Suppressor macrophage (primary cell): ENCODE results near the gene LEKR1.
"Not testable (repeated sequence)": the region's sequence is repeated elsewhere in the genome, so short reads cannot be mapped to it uniquely, and the experiment has no call there.

Source experiments
- DNase-seq, 4 experiments: peaks; one replicate each; pipeline ENCODE4 v3.0.0-alpha.2; 2020 to 2022

The LEKR1 gene

DNA sequence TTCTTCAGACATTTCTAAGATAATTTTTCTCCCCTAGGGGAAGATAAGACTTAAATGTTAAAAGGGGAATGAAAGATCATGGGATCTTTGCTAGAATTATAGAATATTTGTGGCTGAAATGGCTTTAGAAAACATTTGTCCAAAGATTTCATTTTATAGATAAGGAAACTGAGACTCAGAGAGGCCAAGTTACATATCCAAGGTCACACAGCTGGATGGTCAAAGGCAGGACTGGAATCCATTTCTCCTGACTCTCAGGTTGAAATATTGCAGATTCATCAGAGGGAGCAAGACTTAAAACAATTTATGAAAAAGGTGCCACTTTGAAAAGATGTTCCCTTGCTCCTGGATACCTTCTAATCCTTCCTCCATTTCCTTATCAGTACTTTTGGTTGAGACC lies 19.5 kb upstream of the LEKR1 start:
- no peak for DNase-seq

DNA sequence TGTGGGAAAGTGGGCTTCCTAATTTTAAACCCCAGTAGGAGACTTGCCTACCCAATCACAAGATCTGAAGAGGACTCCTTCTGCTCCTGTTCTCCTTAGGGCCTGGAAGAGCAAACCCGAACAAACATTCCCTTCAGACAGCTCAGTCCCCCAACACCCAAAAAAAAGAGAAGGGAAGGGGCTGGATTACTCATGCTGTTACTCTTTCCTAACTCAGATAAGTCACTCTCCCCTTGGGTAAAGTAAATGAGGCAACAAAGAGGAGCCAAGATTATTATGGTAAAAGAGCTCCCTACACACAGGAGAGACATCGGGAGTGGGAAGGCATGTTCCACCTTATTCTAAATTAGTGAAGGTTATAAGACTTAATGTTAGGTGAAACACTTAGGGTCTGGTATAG lies 18.1 kb upstream of the LEKR1 start:
- DNase-seq, result peak in 1 of 4 experiments; percentile 18

DNA sequence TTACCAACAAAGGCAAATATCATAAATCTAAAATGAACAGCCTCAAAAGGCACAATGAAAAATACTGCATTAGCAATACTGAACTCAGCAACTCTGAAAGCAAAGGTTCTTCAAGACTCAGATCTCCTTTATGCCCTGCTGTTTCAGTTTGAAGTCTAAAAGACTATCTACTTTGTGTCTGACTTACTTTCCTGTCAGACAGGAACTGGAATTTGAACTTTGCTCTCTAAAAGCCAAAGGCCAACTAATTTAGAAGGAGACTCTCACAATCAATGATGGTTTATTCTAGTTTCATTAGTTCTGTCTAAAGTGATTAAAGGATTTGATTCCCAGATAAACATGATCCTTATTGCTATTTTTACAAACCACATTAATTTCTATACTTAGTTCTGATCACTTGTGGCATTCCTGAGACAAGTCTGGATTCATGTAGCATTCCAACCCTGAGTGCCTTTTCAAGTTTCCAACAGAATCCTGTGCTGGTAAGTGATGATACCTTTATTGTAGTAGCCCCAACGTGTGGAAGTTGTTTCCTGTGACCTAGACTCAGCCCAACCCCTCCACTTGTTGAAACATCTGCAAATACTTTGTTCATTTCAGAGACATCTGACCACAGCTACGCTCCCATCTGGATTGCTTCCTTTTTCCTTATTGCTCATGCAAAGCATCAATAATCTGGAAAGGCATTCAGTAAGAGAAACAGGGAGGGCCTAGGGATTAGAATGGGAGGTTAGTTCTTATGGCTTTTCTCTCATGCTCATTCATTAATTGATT lies 14.9 kb upstream of the LEKR1 start:
- DNase-seq, result peak in 2 of 4 experiments; percentile 31 to 52

DNA sequence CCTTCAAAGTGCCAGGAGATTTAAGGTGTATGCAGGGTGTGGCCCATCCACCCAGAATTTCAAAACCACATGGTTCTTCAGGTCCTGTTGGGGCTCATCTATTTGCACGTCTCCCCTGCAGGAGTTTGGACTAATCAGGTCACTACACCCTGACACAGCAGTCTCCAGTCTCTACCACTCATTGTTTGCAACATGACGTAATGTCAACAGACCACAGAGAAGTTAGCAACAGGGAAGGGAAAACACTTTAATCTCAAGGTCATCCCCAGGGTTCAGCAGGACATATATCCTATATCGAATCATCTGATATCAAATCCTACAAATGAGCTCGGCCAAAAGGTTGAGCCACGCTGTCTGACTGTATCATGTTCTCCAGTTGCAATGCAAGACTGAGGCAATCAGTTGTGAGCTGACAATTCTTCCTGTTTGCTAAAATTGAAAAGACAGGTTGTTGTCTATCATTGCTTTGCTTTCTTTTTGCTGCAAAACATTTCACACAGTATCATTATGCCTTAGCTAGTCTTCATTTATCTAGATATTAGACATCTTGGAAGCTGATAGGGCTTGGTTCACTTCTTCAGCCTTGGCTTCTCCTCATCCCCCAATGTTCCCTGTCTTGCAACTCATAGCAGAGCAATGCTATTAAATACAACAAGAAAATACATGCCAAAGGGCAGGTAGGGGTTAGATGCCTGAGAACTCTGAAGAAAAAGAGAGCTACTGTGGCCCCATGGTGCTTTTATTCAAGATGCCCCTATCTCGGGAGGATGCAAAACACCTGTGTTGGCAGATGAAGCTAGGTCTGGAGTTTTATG lies 13.4 kb upstream of the LEKR1 start:
- DNase-seq, result peak; percentile 56 to 82 (median 64)

DNA sequence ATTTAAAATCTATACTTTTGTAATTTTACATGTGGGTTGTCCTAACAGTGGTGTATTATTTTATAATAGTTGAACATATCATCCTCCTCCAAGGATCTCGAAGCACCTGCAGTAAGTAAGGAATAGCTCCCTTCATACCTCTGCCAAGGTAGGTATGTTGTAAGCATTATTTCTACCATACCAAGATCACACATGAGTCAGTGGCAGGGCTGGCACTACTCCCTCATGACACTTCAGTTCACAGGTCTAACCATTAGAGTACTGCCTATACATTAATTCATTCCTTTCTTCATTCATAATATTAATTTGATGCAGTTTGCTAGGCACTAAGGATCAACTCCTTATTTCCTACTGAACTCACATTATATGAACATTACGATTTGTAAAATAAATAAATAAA lies 11.9 kb upstream of the LEKR1 start:
- no peak for DNase-seq

DNA sequence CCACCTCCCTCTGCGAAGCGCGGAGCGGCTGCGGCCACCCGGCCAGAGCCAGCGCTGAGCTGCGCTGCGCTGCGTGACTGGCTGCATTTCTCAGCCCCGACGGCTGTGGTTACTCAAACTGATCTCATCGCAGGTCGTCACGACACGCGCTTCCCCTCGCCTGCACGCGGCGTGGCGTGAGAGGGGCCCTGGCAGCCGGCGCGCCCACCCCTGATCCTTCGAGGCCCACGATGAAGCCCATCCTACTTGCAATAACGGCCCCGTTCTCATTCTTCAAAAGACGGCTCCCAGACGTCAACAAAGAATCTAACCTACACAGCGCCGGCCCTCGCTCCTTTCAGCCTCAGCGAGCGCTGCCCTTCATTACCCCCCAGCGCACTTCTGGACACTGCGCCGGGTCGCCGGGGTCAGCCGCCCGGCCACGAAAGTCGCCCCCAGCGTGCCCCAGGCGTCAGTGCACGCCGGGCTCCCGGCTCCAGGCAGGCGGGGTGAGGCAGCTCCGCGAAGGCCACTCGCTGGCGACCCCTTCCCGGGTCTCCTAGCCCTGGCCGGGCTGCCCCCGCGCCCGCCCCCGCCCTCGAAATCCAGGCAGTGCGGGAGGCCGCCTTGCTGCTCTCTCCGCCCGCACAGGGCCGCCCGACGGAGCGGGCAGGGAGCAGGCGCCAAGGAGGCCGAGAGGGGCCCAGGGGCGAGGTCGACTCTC lies 9.9 kb upstream of the LEKR1 start:
- DNase-seq, result peak; percentile 79 to 85 (median 82)

DNA sequence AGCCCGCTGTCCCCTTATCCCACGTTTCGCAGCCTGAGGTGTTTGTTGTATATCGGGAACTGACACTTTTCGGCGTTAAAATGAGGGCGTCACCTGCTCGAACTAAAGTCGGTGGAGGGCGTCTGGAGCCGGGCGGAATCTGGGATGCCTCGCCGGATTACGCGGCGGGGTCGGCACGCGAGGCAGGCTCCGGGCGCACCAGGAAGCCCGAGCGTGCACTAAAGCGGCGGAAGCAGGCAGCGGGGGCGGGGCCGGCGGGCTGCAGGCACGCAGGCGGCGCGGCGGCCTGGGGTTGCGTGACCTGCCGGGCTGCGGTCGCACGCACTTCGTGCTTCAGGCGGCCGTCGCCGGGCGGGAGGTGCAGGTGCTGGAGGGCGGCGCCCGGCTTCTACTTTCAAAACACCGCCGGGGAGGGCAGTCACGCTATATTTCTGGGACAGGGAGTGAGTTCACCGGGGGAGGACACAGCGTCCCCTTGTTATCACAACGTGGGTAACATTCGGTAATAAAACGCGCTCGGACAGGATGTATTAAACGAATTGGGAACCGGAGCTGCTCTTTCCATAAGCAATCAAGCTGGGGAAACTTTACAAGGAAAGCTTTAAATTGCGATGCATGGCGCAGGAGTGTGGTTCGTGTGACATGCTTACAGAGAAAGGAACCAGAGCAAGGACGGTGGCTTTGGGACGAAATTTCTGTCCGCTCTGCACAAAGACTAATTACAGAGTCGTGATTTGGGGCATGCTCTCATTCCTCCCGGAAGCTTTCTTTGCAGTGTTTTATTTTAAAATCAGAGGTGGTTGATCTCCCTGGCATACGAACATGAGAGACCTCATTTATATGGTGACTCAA lies 9.1 kb upstream of the LEKR1 start:
- DNase-seq, result peak; percentile 94 to 97 (median 95)

DNA sequence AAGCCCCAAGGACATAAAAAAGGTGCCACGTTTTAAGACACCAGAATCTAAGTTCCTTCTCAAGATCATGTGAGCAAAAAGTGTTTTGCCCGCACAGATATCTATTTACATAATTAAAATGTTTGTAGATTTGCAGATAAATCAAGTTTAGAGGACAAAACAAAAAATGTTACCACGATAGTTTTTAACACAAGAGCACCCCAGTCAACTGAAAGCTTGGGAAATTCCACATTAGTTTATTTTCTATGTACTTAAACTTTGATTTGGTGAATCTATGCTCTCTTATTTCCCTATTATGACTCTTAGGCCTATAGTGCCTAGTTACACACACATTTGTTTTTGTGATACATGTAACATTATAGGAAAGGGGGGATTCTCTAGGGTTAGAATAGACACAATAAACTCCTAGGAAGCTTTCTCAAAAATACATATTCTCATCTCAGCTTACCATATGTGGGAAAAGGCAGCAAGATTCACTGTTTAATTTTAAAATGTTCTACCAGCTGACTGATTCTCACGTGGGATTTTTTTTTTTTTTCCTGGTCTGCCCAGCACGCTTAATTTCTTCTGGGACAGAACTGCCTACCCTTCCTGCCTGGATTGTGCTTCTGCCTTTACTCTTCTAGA lies 8.4 kb upstream of the LEKR1 start:
- peak in 1 of 4 experiments; percentile 45 for DNase-seq

DNA sequence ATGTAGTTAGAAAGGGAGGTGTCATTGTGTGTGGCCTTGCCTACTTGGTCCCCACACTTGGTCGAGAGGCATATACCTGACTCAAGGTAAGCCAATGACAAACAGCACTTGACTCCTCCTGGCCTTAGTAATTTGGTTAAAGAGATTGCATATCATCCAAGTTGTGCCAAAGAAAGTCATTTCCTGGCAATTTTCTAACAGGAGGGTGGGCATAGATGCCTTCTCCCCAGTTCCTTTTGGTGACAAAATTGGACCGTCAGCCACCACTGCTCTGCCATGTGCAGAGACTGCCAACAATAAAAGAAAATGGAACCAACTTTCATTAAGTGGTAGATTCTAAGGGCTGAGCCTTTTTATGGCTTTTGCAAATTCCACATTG lies 7.9 kb upstream of the LEKR1 start:
- DNase-seq, result no peak

DNA sequence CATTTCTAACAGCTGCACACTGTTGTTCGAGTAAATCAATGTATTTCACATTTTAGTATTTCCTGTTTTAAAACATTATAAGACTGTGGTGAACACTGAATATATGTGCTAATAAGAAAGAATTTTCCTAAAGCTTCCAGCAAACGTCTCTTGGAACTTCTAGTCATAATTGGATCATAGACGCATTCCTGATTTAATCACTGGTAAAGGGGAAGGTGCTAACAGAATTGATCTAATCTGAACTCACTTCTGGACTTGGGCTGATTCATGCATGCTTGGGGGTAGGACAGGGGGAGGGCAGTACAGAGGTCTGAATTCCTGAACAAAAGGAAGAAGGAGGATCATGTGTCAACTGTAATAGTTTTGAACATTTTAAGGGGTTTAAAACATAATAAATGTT lies 7.3 kb upstream of the LEKR1 start:
- DNase-seq, result peak in 3 of 4 experiments; percentile 15 to 40 (median 34)

DNA sequence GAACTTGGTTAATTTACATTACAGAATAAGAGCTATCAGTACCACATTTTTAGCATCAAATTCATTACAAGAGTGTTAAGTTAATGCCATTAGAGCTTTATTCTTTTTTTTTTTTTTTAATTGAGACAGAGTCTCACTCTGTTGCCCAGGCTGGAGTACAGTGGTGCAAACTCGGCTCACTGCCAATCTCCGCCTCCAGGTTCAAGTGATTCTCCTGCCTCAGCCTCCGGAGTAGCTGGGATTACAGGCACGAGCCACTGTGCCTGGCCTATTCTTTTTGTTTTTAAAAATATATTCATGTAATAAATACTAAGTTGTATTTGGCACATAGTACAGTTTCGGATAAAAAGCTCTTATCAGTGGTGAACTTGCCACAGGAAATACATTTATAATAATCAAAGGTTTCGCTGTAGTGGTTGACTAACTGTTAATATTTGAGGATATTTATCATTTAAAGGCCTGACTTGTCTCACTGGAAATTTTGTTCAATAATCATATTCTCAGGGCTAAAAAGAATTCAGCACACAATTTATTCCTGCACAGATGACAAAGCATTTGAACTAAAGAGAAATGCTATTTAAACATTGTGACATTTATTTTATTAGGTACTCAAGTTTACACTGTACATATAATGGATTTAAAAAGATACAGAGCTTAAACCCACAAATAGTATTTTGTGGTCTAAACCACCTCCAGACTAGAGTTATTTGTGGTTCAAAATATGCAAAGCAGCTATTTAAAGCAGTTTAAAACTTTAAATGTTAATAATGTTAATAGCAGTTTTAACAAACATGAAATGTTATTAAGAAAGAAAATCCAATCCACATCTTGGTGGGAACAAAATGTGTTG lies 6.1 kb upstream of the LEKR1 start:
- DNase-seq, result no peak

DNA sequence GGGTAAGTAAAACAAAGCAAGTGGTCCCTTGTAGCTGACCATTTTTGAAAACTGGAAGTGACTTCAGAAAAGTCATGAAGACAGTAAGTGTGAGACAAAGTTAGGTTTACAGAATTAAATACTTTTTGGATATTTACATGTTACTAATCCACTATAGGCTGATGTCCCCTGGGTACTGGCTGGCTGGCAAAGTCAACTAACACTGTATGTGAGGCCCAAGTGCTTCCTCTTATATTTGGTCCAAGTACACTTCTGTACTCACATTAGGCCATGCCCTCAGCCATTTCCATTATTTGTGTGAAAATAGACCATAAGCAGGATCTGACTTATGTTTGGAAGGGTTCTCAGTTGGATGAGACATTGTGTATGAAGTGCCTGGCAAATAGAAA lies 5.5 kb upstream of the LEKR1 start:
- peak; percentile 32 to 52 (median 36) for DNase-seq

DNA sequence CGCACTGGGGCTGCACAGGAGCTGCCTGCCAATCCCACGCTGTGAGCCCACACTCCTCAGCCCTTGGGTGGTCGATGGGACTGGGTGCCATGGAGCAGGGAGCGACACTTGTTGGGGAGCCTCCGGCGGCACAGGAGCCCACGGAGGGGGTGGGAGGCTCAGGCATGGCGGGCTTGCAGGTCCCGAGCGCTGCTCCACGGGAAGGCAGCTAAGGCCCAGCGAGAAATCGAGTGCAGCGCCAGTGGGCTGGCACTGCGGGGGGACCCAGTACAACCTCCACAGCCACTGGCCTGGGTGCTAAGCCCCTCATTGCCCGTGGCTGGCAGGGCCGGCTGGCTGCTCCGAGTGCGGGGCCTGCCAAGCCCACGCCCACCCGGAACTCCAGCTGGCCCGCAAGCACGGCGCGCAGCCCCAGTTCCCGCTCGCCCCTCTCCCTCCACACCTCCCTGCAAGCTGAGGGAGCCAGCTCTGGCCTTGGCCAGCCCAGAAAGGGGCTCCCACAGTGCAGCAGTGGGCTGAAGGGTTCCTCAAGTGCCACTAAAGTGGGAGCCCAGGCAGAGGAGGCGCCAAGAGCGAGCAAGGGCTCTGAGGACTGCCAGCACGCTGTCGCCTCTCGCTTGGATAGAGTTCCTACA lies 3.4 kb upstream of the LEKR1 start:
- DNase-seq, result not testable (repeated sequence)

DNA sequence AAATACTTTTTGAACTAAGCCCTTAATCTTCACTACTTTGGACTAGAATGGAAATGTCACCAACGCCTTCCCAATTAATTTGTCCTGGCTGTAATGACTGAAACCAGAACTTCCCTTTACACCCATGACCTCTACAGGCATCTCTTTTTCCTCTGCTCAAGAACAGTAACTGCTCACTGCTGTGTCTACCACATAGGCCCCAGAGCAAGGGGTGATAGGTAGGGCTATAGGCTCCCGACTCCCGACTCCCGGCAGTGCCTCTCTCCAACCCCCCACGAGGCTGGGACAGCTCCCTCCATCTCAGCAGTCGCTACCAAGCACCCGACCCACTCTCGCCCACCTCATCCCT lies 384 bp upstream of the LEKR1 start:
- no peak for DNase-seq

DNA sequence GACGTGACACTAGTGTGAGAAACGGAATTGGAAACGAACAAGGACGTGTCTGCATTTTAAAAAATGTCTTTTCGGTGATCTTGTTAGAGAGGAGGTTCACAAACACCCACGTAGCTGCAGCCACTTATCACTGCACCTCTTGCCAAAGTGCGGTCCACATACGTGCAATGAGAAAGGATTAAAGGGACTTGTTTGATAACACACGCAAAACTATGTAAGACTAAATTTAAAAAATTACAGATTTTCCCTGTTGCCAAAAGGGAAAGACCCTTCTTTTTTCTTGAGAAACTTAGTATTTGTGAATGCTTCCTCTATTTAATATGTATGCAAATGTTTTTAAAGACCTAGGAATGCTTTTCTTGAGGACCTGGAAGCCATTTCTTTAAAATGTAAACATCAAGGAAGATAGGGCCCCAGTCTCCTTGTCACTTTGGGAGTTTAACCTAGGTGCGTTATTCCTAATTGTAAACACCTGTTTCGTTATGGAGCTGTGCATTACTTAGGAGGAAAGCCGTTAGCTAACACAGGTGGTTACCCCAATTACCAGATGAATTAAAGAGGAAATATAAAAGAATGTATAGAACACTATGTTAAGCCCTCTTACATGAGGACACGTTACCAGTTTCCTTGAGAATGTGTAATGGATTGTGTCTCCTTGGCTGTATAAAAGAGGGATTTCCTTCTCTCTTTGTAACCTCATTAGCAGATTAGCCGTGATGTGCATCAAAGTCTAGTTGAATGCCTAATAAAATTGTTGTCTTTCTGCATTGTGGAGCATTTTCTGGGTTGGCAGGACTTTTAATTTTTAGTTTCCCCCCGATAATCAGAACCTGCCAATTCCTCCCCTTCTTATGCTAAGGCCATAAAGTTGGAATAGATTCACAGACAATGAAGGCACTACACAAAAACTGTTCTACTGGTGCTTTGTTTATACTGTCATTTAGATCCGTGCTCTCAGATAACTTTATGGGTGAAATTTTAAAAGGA lies 1.0 kb downstream of the LEKR1 start:
- peak in 1 of 4 experiments; percentile 89 for DNase-seq

DNA sequence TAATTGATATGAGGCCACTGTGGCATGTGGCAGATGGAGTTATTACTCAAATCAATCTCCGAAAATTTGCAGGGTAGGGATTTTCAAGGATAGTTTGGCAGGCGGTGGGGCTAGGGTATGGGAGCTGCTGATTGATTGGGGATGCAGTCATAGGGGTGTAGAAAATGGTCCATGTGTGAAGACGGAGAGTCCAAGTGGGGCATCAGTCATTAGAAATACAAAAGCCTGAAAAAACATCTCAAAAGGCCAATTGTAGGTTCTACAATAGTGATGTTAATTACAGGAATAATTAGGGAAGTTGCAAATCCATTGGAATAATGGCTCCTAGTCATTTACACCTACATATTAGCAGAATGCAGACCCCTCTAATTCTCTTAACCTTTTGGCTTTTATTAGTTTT lies 4.9 kb downstream of the LEKR1 start:
- no peak for DNase-seq

DNA sequence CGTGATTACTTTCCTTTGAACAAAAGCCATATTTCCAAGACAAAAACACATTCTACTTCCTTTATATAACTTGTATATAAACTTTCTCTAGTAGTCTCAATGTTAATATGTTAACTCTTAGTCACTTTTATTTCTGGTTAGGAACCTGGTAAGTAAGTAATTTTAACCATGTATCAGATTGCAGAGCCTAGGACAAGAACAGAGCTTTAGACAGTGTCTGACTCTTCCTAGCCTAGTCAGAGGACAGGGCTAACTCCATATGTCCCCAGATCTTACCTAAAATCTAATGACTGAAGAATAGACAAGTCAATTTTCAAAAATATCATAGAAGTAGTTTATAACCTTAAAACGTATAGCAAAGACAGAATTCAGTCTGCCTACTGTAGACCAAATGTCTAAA lies 8.3 kb downstream of the LEKR1 start:
- DNase-seq, result no peak

DNA sequence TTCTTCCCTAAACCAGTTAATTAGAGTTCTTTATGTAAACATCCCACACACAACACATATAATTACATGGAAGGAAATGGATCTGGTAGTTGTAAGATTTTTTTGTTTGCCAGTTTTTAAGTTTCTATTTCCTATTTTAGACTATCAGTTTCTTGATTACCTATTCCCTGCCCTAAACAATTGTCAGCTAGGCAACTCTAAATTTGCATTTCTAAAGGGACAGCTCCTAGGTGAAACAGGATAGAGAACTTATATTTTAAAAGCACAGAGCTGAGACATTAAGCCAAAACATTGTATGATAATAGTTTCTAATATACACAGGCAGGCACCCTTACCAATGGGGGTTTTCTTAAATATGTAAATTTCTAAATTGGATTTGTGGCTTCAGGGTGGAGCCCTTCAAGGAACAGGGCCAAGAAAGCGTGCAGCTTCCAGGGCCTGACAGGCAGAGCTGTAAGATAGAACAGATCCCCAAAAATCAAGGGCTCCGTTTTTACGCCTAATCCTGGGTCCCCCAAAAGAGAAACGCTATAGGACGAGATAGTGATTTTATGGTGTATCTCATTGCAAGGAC lies 8.9 kb downstream of the LEKR1 start:
- DNase-seq, result no peak

DNA sequence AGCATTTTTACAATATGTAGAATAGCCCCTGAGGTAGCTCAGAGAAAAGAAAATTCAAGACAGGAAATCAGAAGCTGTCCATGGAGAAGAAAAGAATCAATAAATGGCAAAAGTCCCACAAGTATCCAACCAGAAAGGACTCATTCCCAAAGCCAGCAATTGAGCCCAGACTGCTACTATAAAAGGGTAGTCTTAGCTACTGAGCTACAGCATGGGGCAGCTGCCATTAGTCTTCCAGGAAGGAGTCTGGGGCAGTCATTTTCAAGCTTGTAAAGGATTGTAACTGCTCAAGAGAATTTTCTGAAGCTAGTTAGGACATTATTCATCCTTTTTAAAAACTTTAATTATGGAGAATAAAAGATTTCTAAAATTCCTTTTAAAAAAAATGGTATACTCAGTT lies 10.5 kb downstream of the LEKR1 start:
- DNase-seq, result no peak
